HG03521 (cell line): ENCODE measurements around the gene MSH4.
"Not testable (repeated sequence)": the region's sequence is repeated elsewhere in the genome, so short reads cannot be mapped to it uniquely, and the experiment has no call there.

ENCODE experiments used
- ATAC-seq: cut with Tn5 transposase; IDR thresholded peaks from one replicate; pipeline ENCODE4 v1.9.1; 2021; ENCODE audit warnings: mild to moderate bottlenecking, moderate library complexity; ENCODE audit not compliant: unreplicated experiment

MSH4 gene

GRCh38 chr1:75922698-75923097 lies 126.0 kb downstream of the MSH4 start:
- no peak for ATAC-seq

DNA sequence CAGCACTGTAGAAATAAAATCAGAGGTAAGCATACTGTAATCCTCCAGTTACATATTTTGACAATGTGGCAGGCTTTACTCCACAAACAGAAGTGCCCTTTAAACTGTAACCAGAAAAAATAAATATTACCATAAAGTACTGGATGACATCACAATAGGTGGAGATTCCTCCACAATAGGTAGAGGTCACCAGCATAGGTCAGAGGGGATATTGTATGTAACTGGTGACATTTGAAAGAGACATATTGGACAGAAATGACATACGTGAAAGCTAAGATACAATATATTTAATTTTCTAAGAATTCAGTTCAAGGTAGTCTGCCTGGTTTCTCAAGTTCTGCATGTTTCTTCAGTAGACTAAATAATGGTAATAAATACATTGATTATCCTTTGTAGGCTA lies 135.6 kb downstream of the MSH4 start, which contains the start of gene ASB17:
Gene ASB17, minus strand, starts transcription at position 101 of the 400 bp plus-strand sequence. CDS start 113 bp downstream, outside the sequence.
- no peak for ATAC-seq

DNA sequence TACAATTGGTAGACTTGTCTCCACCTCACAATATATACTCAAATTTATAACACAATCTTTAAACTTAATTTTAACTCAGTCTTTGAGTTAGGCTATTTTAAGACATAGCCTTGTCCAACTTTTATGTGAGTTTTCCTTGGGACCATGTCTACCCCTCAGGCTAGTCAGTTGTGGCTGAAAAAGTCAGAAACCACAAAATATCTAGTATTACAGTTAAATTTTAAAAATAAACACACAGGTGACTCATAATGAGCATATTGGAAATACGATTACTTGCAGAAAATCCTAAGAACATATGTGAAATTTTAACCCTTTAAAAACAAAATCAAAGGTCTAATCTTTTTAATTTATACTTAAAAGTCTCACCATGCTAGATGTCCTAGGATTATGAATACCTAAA lies 140.4 kb downstream of the MSH4 start:
- no peak for ATAC-seq

- not testable (repeated sequence) for ATAC-seq
Measured at GRCh38 chr1:75943037-75943436, 146.4 kb downstream of the MSH4 start.

GRCh38 chr1:75950176-75950575 lies 153.5 kb downstream of the MSH4 start:
- ATAC-seq = no peak

- ATAC-seq = no peak
Measured at GRCh38 chr1:75952016-75952415, 155.3 kb downstream of the MSH4 start.

DNA sequence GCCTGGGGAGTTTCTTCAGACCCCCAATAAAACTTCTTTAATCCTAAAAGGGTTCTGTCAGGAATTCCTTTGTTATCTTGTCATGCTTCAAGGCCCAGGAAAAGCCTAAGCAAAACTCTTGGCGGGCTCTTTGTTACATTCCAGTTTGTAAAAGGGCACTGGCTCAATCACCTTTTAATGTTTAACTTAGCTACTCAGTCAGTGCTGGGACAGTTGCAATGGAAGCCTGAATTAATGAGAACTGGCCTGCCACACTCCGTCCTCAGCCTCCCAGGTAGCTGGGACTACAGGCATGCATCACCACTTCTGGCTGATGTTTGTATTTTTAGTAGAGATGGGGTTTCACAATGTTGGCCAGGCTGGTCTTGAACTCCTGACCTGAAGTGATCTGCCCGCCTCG lies 156.8 kb downstream of the MSH4 start:
- ATAC-seq = no peak

DNA sequence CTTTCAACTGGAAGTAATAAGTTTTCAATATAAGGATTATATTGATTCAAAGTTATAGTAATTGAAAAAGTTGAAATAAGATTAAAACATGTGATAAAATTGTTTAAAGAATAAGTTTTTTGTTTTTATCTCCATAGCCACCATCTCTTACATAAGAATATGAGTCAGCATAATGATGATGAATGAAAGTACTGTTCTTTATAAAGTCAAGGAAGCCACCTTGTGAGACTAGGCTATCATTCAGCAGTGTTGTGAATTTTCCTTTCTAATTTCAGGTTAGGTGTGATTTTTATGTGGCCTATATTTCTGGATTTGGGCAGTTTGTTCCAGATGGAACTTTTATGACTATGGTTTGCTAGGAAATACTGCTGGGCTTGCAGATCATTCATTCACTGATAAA lies 157.9 kb downstream of the MSH4 start:
- no peak for ATAC-seq
